DMS 273 treated with DMSO at 0.1 percent for 48 hours (cell line): Measurements from ENCODE around the gene RSRP1.
"Not testable (repeated sequence)": the region's sequence is repeated elsewhere in the genome, so short reads cannot be mapped to it uniquely, and the experiment has no call there.

ENCODE experiments used
- DNase-seq: peaks from one replicate; lab custom pipeline; 2025; lab: John Stamatoyannopoulos, UW

The RSRP1 gene

DNA sequence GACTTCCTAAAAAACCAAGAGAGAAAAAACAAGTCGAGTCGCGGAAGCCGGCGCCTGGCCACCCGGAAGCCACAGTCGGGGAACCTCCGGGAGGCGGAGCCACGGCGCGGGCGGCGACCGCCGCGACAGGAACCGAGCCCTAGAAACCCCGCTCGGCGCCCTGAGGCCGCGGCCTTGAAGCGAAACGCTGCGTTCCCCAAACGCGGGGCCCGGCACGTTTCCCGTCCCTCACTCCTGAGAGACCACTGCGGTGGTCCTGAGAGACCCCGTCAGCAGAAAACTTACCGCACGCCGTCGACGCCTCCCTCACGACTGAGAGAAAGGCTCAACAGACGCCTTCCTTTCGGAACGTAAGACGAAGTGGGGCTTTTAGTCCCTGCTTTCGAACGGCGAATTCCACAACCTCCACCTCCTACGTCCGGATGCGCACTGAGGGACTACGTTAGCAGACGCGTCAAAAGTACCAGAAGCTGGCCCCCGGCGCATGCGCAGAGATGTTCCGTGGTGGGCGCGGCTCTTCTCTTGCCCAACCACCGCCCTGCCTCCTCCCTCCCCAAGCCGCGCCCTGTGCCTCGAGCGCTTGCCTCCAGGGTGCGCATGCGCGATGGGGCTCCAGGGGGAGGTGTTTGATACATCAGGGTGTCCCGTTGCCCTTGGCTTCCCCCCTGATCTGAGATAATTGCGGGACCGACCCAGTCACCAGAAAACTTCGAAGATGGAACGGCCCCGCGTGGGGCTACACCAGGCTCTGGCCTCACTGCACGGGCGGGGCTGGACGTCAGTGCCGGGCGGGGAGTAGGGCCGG, at the start of gene RSRP1:
Gene RSRP1, minus strand, starts transcription at position 431 of the 805 bp plus-strand sequence. CDS start 491 bp downstream, outside the sequence.
- peak; percentile 96 for DNase-seq

DNA sequence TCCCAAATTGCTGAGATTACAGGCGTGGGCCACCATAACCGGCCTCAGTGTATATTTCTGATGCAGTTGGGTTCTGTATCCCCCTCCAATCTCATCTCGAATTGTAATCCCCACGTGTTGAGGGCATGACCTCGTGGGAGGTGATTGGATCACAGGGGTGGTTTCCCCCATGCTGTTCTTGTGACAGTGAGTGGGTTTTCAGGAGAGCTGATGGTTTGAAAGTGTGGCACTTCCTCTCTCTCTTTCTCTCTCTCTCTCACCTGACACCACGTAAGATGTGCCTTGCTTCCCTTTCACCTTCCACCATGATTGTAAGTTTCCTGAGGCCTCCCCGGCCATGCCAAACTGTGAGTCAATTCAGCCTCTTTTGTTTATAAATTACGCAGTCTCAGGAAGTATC, 49.2 kb upstream of the RSRP1 start:
- DNase-seq: not testable (repeated sequence)

DNA sequence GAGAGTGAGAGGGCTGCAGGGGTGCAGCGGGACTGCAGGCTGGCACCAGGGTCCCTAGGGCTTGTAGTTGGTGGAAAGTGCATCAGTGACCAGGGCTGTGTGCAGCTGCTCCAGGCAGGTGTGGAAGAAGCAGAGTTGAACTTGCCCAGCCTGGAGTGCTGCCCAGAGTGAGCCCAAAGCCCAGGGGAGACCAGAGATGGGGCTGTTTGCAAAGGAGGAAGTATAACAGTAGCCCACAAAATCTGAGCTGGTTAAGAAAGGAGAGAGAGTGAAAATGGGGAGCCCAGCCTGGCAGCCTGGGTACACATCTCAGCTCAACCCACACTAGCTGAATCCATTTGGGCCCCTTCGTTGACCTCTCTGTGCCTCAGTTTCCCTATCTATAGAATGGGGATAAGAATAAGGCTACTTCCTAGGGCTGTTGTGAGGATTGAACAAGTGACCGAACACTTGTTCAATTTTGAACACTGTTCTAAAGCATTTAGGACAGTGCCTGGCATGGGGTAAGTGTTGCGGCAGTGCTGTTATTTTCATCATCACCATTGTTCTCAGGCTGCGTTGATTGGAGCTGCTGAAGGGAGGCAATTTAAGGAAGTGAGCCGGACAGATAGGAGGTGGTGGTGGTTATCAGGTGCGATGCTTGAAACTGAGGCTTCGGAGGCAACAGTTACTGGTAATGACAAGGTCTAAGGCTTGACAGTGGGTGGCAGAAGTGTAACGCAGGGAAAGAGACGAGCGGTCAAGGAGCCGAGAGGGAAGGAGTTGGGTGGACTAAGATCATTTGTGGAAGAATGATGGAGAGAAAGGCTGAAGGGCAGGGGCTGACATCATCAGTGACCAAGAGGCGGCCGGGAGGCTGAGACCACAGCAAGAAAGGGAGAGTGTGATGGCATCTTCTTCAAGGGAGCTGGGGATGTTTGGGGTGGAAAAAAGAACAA, 47.9 kb upstream of the RSRP1 start:
- DNase-seq: not testable (repeated sequence)

DNA sequence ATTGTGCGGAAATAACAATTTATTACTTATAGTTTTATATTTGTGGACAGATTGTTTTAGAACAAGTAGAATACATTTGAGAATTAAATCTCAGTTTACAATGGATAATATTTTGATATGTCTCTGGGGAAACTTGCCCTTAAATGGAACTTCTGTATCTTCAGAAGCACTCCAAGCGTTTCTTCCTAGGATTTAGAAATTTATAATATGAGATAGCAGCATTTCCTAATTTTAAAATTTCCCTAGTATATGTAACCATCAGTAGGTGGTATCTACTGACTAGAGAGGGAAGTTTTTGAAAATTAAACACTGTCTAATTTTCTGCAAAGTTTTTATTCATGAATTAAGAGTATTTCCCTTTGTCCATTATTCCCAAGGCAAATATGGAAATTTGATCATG, 46.2 kb upstream of the RSRP1 start:
- not testable (repeated sequence) for DNase-seq

- DNase-seq: not testable (repeated sequence)
Measured at GRCh38 chr1:25290043-25290442, 42.8 kb upstream of the RSRP1 start.

GRCh38 chr1:25288573-25289101, 41.4 kb upstream of the RSRP1 start:
- not testable (repeated sequence) for DNase-seq

- DNase-seq: not testable (repeated sequence)
Measured at GRCh38 chr1:25287164-25287563, 39.9 kb upstream of the RSRP1 start.

- DNase-seq: not testable (repeated sequence)
Measured at GRCh38 chr1:25285862-25286261, 38.6 kb upstream of the RSRP1 start.

DNA sequence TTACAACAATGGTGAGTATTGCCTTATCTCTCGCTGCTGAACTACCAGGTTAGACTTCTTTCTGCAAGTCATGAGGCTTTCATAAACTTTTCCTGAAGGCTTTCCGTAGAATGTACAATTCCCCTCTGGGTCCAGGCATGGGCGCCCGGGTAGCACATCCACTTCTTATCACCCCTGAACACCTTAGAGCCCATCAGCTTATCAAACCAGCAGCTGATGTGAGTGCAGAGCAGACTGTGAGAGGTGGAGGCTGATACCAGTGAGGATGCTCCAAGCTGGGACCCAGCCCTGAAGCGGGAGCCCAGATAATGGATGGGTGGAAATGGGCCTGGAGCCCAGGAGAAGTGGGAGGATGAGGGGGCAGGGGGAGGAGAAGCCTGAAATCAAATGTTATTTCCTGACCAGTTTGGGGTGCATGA, 32.4 kb upstream of the RSRP1 start:
- not testable (repeated sequence) for DNase-seq

GRCh38 chr1:25278790-25279189, 31.5 kb upstream of the RSRP1 start:
- DNase-seq: not testable (repeated sequence)

DNA sequence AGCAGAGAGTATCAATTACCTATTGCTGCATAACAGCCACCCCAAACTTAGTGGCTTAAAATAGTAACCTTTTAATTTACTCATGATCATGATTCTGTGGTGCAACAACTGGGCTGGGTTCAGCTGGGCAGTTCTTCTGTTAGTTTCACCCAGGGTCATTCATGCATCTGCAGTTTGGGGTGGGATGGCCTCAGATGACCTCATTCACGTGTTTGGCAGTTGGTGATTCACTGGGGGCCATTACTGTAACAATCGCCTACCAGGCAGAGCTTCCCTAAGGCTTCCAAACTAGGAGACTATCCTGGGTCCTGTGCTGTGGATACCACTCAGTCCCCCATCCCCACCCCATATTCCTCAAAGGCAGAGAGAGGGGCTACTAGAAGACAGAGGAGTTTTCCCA, 31.1 kb upstream of the RSRP1 start:
- DNase-seq: not testable (repeated sequence)

GRCh38 chr1:25277295-25277694, 30.0 kb upstream of the RSRP1 start:
- not testable (repeated sequence) for DNase-seq

DNA sequence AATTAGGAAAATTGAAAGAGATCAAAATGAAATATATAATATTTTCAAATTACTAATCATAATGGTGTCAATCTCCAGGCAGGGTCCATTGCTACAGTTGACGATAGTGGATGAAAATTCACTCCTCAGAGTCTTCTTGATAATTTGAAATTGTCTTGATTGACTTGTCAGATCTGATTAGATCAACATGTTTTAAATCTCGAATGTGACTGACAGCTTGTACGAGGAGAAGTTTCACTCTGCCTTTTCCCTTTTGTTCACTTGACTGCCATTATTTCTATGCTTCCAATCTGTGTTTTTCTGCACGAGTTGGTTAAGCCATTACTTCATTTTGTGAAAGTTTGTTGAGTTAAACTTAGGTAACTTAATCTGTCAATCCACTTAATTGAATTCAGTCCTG, 28.4 kb upstream of the RSRP1 start:
- DNase-seq: not testable (repeated sequence)

GRCh38 chr1:25272238-25272637, 25.0 kb upstream of the RSRP1 start, which contains the start of gene RHD:
TSS of gene RHD (plus strand) at chr1:25272509. CDS start at chr1:25272548, 39 bp downstream.
- DNase-seq: not testable (repeated sequence)

DNA sequence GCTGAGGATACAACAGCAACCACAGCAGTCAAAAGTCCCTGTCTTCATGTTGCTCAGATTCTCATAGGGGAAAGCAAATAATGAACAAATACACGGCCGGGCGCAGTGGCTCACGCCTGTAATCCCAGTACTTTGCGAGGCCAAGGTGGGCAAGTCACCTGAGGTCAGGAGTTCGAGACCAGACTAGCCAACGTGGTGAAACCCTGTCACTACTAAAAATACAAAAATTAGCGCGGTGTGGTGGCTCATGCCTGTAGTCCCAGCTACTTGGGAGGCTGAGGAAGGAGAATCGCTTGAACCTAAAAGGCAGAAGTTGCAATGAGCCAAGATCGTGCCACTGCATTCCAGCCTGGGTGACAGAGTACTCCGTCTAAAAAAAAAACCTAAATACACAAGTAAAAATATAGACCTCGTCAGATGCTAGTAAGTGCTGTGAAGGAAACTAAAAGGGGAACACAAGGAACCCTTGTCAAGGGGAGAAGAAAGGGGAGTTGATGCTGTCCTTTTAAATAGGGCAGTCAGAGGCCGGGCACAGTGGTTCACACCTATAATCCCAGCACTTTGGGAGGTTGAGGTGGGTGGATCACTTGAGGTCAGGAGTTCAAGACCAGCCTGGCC, 21.0 kb upstream of the RSRP1 start:
- DNase-seq: not testable (repeated sequence)

DNA sequence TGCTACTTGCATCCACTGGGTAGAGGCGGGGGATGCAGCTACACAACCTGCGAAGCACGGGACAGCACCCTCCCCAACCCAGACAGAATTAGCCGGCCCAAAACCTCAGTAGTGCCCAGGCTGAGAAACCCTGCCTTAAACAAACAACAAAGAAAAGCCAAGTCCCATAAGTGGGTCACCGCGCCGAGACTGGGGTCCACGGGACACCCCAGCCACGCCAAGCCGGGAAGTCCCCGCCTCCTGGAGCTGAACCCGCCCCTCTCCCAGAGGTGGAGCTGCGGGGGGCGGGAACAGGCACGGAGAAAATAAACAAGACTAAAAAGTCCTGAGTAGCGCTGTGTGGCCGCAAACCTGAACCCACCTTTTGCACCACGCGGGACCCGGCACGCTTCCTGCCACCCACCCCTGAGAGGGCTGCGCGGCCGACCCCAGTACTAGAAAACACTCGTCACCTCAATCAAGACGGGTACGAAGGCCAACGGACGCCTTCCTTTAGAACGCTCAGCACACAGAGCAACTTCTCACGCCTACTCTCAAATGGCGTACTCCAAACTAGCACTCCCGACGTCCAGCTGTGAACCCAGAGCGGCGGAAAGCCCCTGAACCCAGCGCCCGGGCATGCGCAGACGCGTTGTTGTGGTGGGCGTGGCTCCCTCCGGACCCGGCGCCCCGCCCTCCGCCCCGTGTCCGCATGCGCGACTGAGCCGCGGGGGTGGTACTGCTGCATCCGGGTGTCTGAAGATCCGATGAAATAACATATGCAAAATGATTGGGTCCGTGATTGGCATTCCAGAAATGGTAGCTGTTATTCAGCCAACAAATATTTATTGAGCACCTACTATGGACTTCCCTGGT, 20.3 kb upstream of the RSRP1 start:
- DNase-seq: peak; percentile 45

DNA sequence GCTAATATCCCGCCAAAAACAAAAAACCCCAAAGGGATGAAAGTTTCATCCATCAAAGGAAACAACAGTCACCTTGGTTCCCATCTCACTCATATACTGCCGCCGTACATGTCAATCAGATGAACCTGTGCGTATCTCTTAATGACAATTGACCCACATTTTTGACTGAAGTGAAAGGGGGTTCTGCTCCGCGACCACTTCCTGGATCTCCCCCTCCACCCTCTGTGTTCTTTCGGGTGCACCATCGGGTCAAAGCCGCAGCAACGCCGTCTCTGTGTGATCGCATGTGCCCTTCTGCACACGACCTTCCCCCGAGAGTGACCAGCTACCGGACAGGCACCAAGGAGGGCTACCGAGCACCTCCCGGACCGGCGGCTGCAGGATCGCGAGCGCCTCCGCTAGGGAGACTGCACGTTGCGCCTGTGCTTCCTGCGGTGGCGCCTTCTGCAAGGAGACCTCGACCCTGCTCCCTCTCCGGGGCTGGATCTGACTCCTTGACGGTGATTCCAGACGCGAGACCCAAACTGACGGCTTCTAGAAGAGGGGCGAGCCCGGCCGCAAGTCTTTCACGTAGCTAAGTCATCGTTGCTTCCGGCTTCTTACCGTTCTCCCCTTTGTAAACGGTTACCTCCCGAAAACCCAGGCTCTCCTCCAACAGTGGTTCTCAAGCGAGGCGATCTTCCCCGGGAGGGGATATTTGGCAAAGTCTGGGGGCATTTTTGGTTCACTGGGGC, 19.5 kb upstream of the RSRP1 start:
- not testable (repeated sequence) for DNase-seq

DNA sequence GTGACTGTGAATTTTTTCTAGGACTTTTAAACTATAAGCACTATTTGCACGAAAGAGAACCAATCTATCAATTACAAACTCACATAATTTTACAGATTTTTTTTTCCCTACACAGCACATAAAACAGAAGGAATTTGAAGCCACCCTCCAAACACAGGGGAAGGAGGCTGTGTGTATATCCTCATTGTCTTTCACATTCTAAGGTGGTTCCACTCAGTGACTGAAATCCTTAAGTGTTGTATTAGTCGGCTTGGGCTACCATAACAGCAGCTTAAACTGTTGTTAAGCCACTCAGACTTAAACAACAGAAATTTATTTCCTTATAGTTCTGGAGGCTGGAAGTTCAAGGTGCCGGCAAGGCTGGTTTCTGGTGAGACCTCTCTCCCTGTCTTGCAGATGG, 13.1 kb upstream of the RSRP1 start:
- not testable (repeated sequence) for DNase-seq

DNA sequence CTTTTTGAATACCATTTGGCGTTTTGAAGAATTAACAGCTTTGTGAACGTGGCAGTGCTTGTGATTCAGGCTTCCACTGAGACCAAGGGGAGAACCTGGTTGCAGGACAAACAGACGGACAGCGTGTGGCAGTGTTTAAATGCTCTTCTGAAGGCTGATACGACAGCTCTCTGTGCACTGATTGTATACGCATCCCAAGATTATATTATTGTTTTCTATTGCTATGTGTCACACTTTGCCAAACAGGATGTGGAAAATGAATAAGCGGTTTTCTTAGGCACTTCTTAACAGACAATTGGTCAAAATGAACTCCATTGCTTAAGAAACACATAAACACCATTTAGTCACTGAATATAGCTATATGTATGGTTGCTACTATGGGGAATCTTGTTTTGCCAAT, 12.6 kb upstream of the RSRP1 start:
- not testable (repeated sequence) for DNase-seq

GRCh38 chr1:25257196-25257595, 9.9 kb upstream of the RSRP1 start:
- no peak for DNase-seq
